Endothelial cell (in vitro differentiated cells): ENCODE results near the gene CREB5. TPM values are rescaled to one million over a fixed set of nuclear protein-coding genes. Genes with fewer than 3 reads are reported as not detected.

Experiments used
- DNase-seq: peaks from one replicate; pipeline ENCODE4 v3.0.0; 2021; ENCODE audit warnings: low spot score
- H3K27ac Mint-ChIP-seq: one replicate; pipeline ENCODE4 v1.8.0; 2021; ENCODE audit warnings: mixed read lengths, inconsistent platforms; ENCODE audit not compliant: unreplicated experiment
- H3K27me3 Mint-ChIP-seq: one replicate; pipeline ENCODE4 v1.8.0; 2021; ENCODE audit warnings: mild to moderate bottlenecking, moderate library complexity, mixed read lengths, inconsistent platforms; ENCODE audit not compliant: unreplicated experiment
- H3K36me3 Mint-ChIP-seq: one replicate; pipeline ENCODE4 v1.8.0; 2021; ENCODE audit warnings: mild to moderate bottlenecking, low read depth, mixed read lengths, inconsistent platforms; ENCODE audit not compliant: unreplicated experiment
- H3K4me1 Mint-ChIP-seq: one replicate; pipeline ENCODE4 v1.8.0; 2021; ENCODE audit warnings: mild to moderate bottlenecking, mixed read lengths, inconsistent platforms; ENCODE audit not compliant: unreplicated experiment
- H3K4me3 Mint-ChIP-seq: one replicate; pipeline ENCODE4 v1.8.0; 2021; ENCODE audit warnings: mild to moderate bottlenecking, mixed read lengths, inconsistent platforms; ENCODE audit not compliant: unreplicated experiment
- H3K9me3 Mint-ChIP-seq: one replicate; pipeline ENCODE4 v1.8.0; 2021; ENCODE audit warnings: mixed read lengths, inconsistent platforms; ENCODE audit not compliant: unreplicated experiment
- CTCF ChIP-seq: fragments of 200-600 bp; sonication (generic); IDR thresholded peaks from one replicate; pipeline ENCODE4 v1.5.0; 2021; ENCODE audit warnings: antibody characterized with exemption; ENCODE audit not compliant: unreplicated experiment
- total RNA-seq: library from RNA; stranded (reverse); fragmentation: NEBNext Ultra II Directional; extraction: Animal tissue kit (Norgen Biotek cat#: 25700); gene quantifications from one replicate; pipeline ENCODE4 v1.2.1, GENCODE V29; 2021; ENCODE audit not compliant: unreplicated experiment

Gene CREB5
- total RNA-seq, 1 donor from 2014 or later, result 5.6 TPM

GRCh38 chr7:28618383-28618782 is 206.1 kb downstream of the CREB5 start:
- Mint-ChIP-seq H3K36me3 (no peaks in the 10 kb centered on the region), H3K4me1 (no peaks in the 10 kb centered on the region), H3K27ac (no peak overlapping the region), H3K4me3 (no peak overlapping the region), H3K27me3 (no peaks in the 10 kb centered on the region), H3K9me3 (no peaks in the 10 kb centered on the region)
- TF ChIP-seq CTCF, result no peak
- DNase-seq, result no peak

DNA sequence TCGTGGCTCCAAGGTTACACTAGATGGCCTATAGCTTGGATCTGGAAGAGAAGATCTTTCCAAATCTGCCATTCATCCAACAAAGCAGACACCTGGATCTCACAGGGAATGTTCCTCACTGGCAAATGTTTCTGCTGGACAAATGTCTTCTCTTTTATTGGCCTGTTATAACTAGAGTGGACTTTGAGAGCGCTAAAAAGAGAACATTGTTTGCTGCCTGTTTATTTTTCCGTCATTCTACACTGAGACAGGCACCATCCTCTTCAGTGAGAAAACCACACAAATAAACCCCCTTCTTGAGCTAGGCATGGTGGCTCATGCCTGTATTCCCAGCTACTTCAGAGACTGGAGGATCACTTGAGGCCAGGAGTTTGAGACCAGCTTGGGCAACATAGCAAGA is 206.9 kb downstream of the CREB5 start:
- Mint-ChIP-seq H3K27ac (no peak overlapping the region), H3K4me1 (no peaks in the 10 kb centered on the region), H3K36me3 (no peaks in the 10 kb centered on the region), H3K9me3 (no peaks in the 10 kb centered on the region), H3K4me3 (no peak overlapping the region), H3K27me3 (no peaks in the 10 kb centered on the region)
- TF ChIP-seq CTCF, result no peak
- no peak for DNase-seq

DNA sequence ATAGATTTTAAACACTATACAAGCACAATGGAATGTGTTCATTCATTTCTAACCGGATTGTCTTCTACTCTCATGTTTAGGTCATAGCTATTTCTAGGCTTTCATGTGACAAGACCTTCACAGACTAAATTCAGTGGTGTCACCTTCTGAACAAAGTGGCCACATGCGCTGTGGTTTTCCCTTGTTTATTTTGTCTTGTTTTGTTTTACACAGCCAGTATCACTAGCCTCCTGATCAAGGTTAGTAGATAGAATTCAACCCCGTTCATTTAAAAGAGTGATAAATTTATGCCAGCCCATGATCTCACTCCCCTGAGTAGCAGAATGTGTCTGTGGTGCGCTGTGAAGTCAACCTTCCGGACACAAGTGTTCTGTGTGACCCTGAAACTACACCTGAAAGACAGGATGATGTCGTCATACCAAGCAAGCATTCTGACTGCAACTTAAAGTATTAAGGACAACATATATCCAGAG is 209.1 kb downstream of the CREB5 start:
- Mint-ChIP-seq H3K4me1 (peaks cover 2% of the 10 kb centered on the region), H3K9me3 (no peaks in the 10 kb centered on the region), H3K4me3 (no peak overlapping the region), H3K36me3 (no peaks in the 10 kb centered on the region), H3K27me3 (no peaks in the 10 kb centered on the region), H3K27ac (no peak overlapping the region)
- no peak for DNase-seq
- no peak for TF ChIP-seq CTCF

DNA sequence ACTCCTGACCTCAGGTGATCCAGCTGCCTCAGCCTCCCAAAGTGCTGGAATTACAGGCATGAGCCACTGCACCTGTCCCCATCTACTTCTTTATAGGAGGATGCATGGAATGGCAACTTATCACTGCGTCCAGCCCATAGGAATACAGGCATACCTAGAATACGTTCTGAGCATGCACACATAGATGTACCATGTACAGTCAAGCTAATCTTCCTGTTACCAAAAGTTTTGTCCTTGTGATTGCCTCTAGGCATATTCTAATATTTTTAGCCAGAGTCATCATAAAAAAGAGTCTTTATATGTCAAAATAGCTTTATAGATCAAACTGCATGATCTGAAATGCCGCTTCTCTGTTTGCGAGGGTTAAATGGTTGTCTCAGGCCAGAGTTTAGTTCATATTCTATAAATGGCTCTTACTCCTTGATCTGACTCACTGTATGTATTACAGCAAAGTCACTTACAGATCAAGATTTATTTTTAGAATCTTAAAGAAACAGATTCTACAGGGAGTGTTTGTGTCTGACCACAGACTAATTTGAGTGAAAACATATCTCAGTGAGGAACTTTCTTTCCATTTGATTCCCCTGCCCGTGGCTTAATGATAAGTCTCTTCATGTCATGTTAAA is 210.9 kb downstream of the CREB5 start:
- TF ChIP-seq CTCF, result no peak
- Mint-ChIP-seq H3K27me3 (no peaks in the 10 kb centered on the region), H3K9me3 (no peaks in the 10 kb centered on the region), H3K27ac (no peak overlapping the region), H3K36me3 (no peaks in the 10 kb centered on the region), H3K4me3 (no peak overlapping the region), H3K4me1 (peaks cover 9% of the 10 kb centered on the region)
- no peak for DNase-seq

DNA sequence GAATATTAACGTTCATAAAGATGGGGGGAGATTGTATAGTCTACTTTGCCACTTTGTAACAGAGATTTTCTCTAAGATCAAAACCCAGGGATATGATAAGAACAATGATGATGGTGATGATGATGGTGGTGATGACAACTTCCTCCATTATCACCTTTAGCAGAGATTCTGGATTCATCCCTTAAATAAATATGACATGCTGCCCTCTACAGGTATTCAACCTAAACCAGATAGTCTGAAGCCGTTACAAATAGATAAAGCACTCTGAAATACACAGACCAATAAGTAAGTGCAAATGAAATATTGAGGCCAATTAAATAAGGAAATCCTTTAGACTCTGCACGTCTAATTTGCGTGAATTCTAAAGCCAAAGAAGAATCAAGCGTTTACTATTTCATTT is 211.5 kb downstream of the CREB5 start:
- DNase-seq, result no peak

More for the DNA sequence above, 211.5 kb downstream of the CREB5 start:
- no peak for TF ChIP-seq CTCF
- no peak overlapping the region for H3K4me3 Mint-ChIP-seq
- no peaks in the 10 kb centered on the region for H3K27me3 Mint-ChIP-seq
- no peaks in the 10 kb centered on the region for H3K36me3 Mint-ChIP-seq
- H3K4me1 Mint-ChIP-seq, result peaks cover 10% of the 10 kb centered on the region
- H3K9me3 Mint-ChIP-seq, result no peaks in the 10 kb centered on the region
- H3K27ac Mint-ChIP-seq, result no peak overlapping the region
